ENCODE data around the gene KRT80.

- TF ChIP-seq POLR2AphosphoS5 (IDR thresholded peaks at IDR 0.05) (no peak), CTCF (IDR thresholded peaks at IDR 0.05 in 8 of 11, conservative IDR thresholded peaks at IDR 0.05 in 3 of 11) (no peak)
These were observed 13.9 kb upstream of the KRT80 start for GRCh38 chr12:52205612-52206303.

All from spleen (tissue), 7 donors.